GM12891 (cell line): ENCODE data around the gene SLC25A29.

Experiments
- POLR2A ChIP-seq: IDR thresholded peaks from 2 replicates; pipeline ENCODE4 v1.6.1; 2011; ENCODE audit warnings: low read depth, low read length, control low read depth
- POLR2AphosphoS5 ChIP-seq: IDR thresholded peaks from 2 replicates; pipeline ENCODE4 v1.6.1; 2011; ENCODE audit warnings: low read depth, low read length, control low read depth
- SPI1 ChIP-seq: IDR thresholded peaks from 2 replicates; pipeline ENCODE4 v1.6.1; 2011; ENCODE audit warnings: low read depth, low read length, control low read depth

DNA sequence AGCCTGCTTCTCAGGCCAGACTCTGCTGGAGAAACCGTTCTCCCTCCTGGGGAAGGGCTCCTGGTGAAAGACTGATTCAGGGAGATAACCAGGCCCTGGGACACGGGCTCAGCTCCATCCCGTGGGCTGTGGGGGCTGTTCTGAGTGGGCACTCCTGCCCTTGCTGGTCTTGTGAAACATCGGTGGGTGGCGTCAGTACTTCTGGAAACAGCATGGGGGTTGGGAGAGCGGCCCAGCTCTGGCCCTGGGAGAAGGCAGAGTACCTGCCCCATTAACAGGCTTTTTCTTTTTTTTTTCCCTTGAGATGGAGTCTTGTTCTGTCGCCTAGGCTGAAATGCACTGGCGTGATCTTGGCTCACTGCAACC lies 17.7 kb upstream of the SLC25A29 start:
- TF ChIP-seq POLR2AphosphoS5 (no peak), SPI1 (no peak), POLR2A (no peak)
